GM12864 (cell line): ENCODE measurements around the gene RENBP.
A peak's percentile ranks its signal among the peaks of the same experiment; 100 is the strongest.

Source experiments
- DNase-seq: peaks from one replicate; pipeline ENCODE4 v3.0.0-alpha.2; 2011; ENCODE audit warnings: low read depth
- H3K4me3 ChIP-seq: 2 replicates; pipeline ENCODE4 v1.5.1; 2011; ENCODE audit warnings: mild to moderate bottlenecking, low read depth, low read length, control low read depth
- TF ChIP-seq, protein P1 (sequence below): IDR thresholded peaks from 2 replicates; pipeline ENCODE4 v1.5.1; 2011; ENCODE audit warnings: low read depth, mild to moderate bottlenecking, moderate library complexity, low read length, control low read depth, inconsistent platforms; ENCODE audit errors: missing control alignments

The RENBP gene

DNA sequence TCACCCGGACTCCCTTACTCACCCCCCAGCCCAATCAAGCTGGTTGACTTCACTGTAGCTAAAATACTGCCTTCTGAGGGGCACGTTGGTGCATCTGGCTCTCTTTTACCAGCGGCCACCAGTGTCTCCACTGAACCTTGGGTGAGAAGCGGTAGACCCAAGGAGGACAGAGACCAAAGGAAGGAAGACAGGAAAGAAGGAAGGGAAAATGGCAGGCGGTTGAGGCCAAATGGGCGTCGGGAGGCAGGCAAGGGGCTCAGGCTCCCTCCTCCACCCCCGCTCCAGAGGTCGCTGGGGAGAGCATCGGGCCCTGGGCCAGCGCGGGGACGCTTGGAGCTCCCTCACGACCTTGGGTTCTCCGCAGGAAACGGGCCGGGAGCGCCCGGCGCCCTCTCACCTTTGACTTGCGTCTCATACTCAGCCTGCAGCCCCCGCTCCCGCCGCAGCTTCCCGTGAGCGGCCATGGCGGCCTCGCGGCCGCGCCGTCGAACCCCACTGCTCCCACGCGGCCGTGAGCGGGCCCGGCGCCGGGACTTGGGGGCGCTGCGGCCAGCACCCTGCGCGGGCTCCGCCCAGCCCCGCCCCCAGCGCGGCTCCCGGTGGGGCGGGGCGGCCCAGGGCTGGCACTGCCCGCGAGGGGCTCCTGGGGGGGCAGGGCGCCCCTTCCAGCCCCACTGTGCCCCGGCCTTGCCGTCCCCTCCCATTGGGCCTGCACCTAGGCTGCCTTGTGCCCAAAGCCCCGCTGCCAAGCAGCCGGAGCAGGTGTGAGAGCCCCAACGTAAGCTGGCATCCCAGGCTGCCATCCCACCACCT, 18.5 kb downstream of the RENBP start, which contains the start of gene ARHGAP4:
TSS of gene ARHGAP4 (minus strand) at position 526 of the 813 bp plus-strand sequence. CDS start at position 464, 62 bp downstream.
- no peak for DNase-seq
- TF ChIP-seq, protein P1, sequence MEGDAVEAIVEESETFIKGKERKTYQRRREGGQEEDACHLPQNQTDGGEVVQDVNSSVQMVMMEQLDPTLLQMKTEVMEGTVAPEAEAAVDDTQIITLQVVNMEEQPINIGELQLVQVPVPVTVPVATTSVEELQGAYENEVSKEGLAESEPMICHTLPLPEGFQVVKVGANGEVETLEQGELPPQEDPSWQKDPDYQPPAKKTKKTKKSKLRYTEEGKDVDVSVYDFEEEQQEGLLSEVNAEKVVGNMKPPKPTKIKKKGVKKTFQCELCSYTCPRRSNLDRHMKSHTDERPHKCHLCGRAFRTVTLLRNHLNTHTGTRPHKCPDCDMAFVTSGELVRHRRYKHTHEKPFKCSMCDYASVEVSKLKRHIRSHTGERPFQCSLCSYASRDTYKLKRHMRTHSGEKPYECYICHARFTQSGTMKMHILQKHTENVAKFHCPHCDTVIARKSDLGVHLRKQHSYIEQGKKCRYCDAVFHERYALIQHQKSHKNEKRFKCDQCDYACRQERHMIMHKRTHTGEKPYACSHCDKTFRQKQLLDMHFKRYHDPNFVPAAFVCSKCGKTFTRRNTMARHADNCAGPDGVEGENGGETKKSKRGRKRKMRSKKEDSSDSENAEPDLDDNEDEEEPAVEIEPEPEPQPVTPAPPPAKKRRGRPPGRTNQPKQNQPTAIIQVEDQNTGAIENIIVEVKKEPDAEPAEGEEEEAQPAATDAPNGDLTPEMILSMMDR: no peak
- H3K4me3 ChIP-seq: peak within 1 kb of the TSS; percentile 85

DNA sequence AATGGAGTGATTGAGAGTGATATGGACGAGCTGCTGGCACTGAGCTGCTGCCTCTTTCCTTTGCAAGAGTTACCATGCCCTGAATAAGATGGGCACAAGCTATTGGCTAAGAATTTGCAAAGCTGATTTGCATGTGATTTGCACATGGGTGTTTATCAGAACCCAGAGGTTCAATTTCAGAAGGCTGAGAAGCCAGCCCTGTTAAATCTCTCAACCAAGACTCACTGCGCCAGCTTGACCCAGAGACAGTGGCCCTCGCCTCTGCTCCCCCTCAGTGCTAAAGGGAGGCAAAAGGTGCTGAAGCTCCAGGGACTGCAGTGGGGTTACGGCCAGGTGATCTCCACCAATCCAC, 19.1 kb downstream of the RENBP start:
- no peak for DNase-seq
- TF ChIP-seq, protein P1: no peak
- peak overlapping the region; percentile 85 for H3K4me3 ChIP-seq

DNA sequence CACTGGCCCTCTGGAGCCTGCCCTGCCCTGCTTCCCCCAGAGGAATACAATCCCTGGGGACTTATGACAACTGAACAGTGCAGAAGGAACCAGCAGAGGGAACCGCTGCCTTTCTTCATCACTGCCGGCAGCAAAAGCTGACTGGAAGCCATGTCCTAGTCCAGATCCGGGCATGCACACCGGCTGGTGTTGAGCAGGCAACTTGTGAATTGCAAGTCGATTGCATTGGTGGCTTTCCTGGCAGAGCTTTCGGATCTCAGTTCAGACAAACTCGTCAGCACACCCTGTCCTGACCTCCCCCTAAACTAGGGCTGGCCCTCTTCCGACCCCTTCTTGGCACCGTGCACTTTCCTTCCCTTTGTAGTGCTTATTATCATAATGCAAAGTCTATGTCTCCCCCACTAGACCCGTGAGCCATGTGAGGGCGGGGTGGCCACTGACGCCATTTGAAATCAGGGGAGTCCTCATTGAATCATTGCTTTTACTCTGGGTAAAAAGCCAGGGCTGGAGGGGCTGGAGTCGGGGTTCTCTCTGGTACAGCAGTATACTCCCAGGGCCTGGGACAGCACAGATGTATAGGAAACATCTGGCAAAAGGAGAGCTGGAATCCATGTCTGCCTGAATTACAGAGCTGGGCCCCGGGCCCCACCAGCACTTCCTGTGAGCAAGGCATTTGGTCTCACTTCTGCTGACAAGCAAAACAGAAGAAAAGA, 20.1 kb downstream of the RENBP start:
- H3K4me3 ChIP-seq: peak overlapping the region; percentile 85
- no peak for DNase-seq
- TF ChIP-seq, protein P1: peak; percentile 37

DNA sequence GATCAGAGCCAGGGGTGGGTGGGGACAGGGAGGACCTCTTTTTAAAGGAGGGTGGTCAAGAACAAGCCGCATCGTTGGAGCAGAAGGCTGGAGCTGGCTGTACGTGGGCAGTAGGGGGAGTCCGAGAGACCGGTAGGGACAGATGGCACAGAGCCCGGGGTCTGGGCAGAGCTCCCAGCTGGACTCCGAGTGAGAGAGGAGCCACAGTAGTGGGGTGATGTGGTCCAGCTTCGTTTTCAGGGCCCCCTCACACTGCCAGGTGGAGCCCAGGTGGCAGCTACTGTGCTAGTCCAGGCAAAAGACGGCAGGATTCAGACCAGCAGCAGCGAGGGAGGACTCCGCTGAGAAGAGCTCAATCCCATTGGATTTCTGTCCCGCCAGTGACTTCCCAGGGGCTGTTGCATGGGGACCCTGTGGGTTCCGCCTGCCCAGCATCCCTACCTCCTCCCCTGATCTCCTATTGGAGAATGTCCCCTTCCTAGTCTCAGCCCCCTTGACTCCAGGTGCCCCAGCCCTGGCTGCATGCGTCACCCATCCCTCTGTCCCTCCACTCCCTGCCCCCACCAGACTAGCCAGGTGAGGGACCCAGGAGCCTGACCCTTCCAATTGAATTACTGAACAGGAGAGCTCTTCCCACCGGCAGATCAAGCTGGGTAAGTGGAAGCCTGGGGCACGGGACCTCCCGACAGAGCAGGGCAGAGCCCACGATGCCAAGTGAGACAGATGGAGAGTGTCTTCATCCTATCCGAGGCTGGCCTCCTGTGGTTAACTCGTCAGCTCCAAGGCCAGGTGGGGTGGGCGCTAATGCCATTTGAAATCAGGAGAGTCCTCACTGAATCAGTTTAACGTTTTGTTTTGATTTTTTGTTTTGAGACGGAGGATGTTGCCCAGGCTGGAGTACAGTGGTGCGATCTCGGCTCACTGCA, 21.2 kb downstream of the RENBP start:
- TF ChIP-seq, protein P1: no peak
- H3K4me3 ChIP-seq: no peak overlapping the region
- no peak for DNase-seq

DNA sequence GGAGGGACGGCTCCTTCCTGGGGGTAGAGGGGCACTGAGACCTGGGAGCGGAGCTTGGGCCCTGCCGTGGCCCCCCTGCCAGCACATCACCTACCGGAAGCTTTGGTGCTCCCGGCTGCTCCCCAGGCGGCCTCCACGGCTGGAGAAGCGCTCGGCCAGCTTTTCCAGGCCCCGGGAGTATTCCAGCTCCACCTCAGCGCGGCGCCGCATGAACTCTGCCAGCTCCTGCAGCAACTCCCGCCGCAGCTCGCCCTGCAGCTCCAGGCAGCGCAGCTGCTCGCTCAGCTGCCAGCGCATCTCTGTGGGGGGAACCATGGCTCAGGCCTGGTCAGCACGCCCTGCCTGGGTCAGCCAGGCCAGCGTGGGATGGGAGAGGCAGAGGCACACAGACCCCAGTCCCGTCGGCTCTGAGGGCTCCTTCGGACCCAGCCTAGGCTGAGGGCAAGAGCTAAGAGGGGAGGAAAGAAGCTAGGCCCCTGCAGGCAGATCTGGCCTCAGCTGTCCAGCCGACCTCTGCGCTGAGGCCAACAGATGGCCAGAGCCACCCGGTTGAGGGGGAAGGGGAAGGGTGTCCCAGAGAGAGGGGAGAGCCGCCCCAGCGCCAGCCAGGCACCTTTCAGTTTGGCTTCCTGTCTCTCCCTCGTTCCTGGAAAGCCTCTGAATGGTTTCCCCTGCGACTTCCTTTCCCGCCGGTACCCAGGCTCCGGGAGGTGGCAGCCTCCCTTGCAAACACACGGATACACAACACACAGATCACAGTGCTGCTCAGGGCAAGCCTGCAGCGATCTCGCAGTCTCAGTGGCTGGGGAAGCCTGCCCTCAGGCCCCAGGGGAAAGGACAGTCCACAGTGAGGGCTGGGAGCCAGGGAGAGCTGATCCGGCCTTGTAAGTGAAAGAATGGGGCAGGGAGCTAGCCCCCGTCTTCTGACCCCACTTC, 22.7 kb downstream of the RENBP start:
- H3K4me3 ChIP-seq: no peak overlapping the region
- no peak for DNase-seq
- TF ChIP-seq, protein P1: no peak

DNA sequence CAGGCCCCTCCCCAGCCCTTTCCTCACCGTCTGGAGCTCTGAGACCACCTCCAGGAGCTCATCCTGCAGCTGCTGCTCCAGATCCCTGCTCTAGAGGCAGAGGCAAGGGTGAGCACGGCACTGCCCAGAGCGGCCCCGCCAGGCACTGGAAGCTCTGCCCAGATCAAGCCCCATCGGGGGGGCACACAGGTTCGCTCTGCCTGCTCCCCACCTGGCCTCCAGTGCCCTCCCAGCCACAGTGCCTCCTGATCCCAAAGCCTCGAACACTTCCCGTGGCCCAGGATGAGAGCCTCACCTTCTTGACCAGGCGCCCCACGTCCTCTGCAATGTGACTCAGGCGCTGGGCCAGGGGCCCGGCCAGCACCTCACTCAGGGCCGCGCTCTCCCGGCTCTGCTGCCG, 23.4 kb downstream of the RENBP start:
- TF ChIP-seq, protein P1: no peak
- DNase-seq: no peak
- no peak overlapping the region for H3K4me3 ChIP-seq
